OCI-LY3 (cell line): Measurements from ENCODE around the gene WDR75.

Source experiments
- H2AFZ ChIP-seq: fragments of 200-600, 300-600 bp; shearing (Covaris generic); 2 replicates; pipeline ENCODE4 v1.6.0; 2014; ENCODE audit warnings: antibody characterized with exemption, low read depth, low read length
- H3K27ac ChIP-seq: fragments of 200-600, 300-600 bp; sonication (generic); 2 replicates; pipeline ENCODE4 v1.5.1; 2014; ENCODE audit warnings: mild to moderate bottlenecking, low read length, moderate library complexity, mixed read lengths
- H3K27me3 ChIP-seq: fragments of 200-600, 300-600 bp; sonication (generic); 2 replicates; pipeline ENCODE4 v1.6.1; 2014; ENCODE audit warnings: low read depth, low read length, mixed read lengths
- H3K36me3 ChIP-seq: fragments of 200-600, 300-600 bp; sonication (generic); replicated peaks from 2 replicates; pipeline ENCODE3; 2014; ENCODE audit warnings: low read depth, low read length, mixed read lengths
- H3K4me1 ChIP-seq: fragments of 300-600, 200-600 bp; sonication (generic); 2 replicates; pipeline ENCODE4 v1.6.1; 2014; ENCODE audit warnings: low read length, mixed read lengths
- H3K4me2 ChIP-seq: fragments of 200-600, 300-600 bp; sonication (generic); 2 replicates; pipeline ENCODE4 v1.6.1; 2014; ENCODE audit warnings: low read length, mixed read lengths
- H3K4me3 ChIP-seq: fragments of 300-600, 200-600 bp; sonication (generic); 2 replicates; pipeline ENCODE4 v1.5.1; 2014; ENCODE audit warnings: antibody characterized with exemption, mild to moderate bottlenecking, low read length, moderate library complexity
- H3K79me2 ChIP-seq: fragments of 300-600, 200-600 bp; shearing (Covaris generic); 2 replicates; pipeline ENCODE4 v1.6.1; 2014; ENCODE audit warnings: mild to moderate bottlenecking, low read length, mixed read lengths
- H3K9ac ChIP-seq: fragments of 300-600, 200-600 bp; shearing (Covaris generic); 2 replicates; pipeline ENCODE4 v1.6.0; 2014; ENCODE audit warnings: mild to moderate bottlenecking, low read length, moderate library complexity
- H3K9me3 ChIP-seq: fragments of 200-600, 300-600 bp; shearing (Covaris generic); 2 replicates; pipeline ENCODE4 v1.6.1; 2014; ENCODE audit warnings: low read length, mixed read lengths; ENCODE audit not compliant: insufficient read depth
- H4K20me1 ChIP-seq: fragments of 200-600, 300-600 bp; sonication (generic); 2 replicates; pipeline ENCODE4 v1.6.1; 2016; ENCODE audit warnings: low read length, mixed read lengths; ENCODE audit not compliant: insufficient read depth
- CTCF ChIP-seq: fragments of 200-600, 300-600 bp; sonication (generic); IDR thresholded peaks from 2 replicates; pipeline ENCODE4 v1.5.1; 2014; ENCODE audit warnings: antibody characterized with exemption, low read length, low read depth
- EZH2phosphoT487 ChIP-seq: fragments of 200-600 bp; shearing (Covaris generic); IDR thresholded peaks from 2 replicates; pipeline ENCODE4 v1.6.1; 2018; ENCODE audit warnings: antibody characterized with exemption, mixed run types, low read depth

Gene WDR75

GRCh38 chr2:189440947-189441708, at the start of gene WDR75:
WDR75 (plus strand) TSS chr2:189441474; CDS start chr2:189441493, 19 bp downstream.
- peak within 1 kb of the TSS; percentile 81 for H3K27ac ChIP-seq
- TF ChIP-seq EZH2phosphoT487 (no peak), CTCF (no peak)
- H3K9me3 ChIP-seq, result no peaks in the 10 kb centered on the region
- H3K4me3 ChIP-seq, result peak within 1 kb of the TSS; percentile 94
- H3K4me1 ChIP-seq, result peaks cover 38% of the 10 kb centered on the region
- H3K9ac ChIP-seq, result peak within 1 kb of the TSS; percentile 88
- peaks cover 19% of the 10 kb centered on the region for H3K36me3 ChIP-seq
- peaks cover 32% of the 10 kb centered on the region for H4K20me1 ChIP-seq
- H2AFZ ChIP-seq, result peak within 1 kb of the TSS; percentile 91
- peak within 1 kb of the TSS; percentile 86 for H3K4me2 ChIP-seq
- peaks cover 48% of the 10 kb centered on the region for H3K79me2 ChIP-seq
- H3K27me3 ChIP-seq, result no peaks in the 10 kb centered on the region

- Histone ChIP-seq H3K4me1 (no peaks in the 10 kb centered on the region), H3K4me2 (no peak overlapping the region), H3K36me3 (no peaks in the 10 kb centered on the region), H3K27ac (no peak overlapping the region), H3K27me3 (no peaks in the 10 kb centered on the region), H3K4me3 (no peak overlapping the region), H3K9me3 (0 out of 2 replicates have a peak, but pooled peaks cover 3% of the 10 kb centered on the region), H4K20me1 (no peaks in the 10 kb centered on the region), H3K79me2 (no peaks in the 10 kb centered on the region), H3K9ac (no peak overlapping the region), H2AFZ (no peak overlapping the region)
- no peak for TF ChIP-seq CTCF
- TF ChIP-seq EZH2phosphoT487, result no peak
These were observed 47.7 kb upstream of the WDR75 start for GRCh38 chr2:189393440-189394111.

- H3K4me2 ChIP-seq, result no peak overlapping the region
- H3K27me3 ChIP-seq, result no peaks in the 10 kb centered on the region
- no peaks in the 10 kb centered on the region for H3K36me3 ChIP-seq
- H3K9me3 ChIP-seq, result 0 out of 2 replicates have a peak, but pooled peaks cover 3% of the 10 kb centered on the region
- no peaks in the 10 kb centered on the region for H4K20me1 ChIP-seq
- no peak overlapping the region for H2AFZ ChIP-seq
- no peaks in the 10 kb centered on the region for H3K4me1 ChIP-seq
- H3K9ac ChIP-seq, result no peak overlapping the region
- H3K79me2 ChIP-seq, result no peaks in the 10 kb centered on the region
- H3K4me3 ChIP-seq, result no peak overlapping the region
- H3K27ac ChIP-seq, result no peak overlapping the region
- TF ChIP-seq CTCF (no peak), EZH2phosphoT487 (no peak)
These were observed 46.7 kb upstream of the WDR75 start for GRCh38 chr2:189394525-189394924.

GRCh38 chr2:189402932-189403331, 38.3 kb upstream of the WDR75 start:
- Histone ChIP-seq H3K27me3 (no peaks in the 10 kb centered on the region), H3K9ac (no peak overlapping the region), H2AFZ (no peak overlapping the region), H3K79me2 (no peaks in the 10 kb centered on the region), H3K4me3 (no peak overlapping the region), H3K4me1 (no peaks in the 10 kb centered on the region), H4K20me1 (no peaks in the 10 kb centered on the region), H3K4me2 (no peak overlapping the region), H3K36me3 (no peaks in the 10 kb centered on the region), H3K27ac (no peak overlapping the region), H3K9me3 (no peaks in the 10 kb centered on the region)
- TF ChIP-seq EZH2phosphoT487 (no peak), CTCF (no peak)
